Peyer's patch (tissue), 4 donors: ENCODE results near the gene DVL3. TPM values are rescaled to one million over a fixed set of nuclear protein-coding genes. Genes with fewer than 3 reads are reported as not detected.
"Not testable (repeated sequence)": the region's sequence is repeated elsewhere in the genome, so short reads cannot be mapped to it uniquely, and the experiment has no call there.

ENCODE experiments used
- DNase-seq, 3 donors: peaks; one replicate each; pipeline ENCODE4 v3.0.0-alpha.2; 2017 to 2019
- H3K27ac ChIP-seq, 4 donors: fragments of 200-600 bp; sonication (generic); one replicate each; pipeline ENCODE4 v1.5.1; 2016 to 2019
- H3K27me3 ChIP-seq, 2 donors: fragments of 200-600 bp; sonication (generic); one replicate each; pipeline ENCODE4 v1.5.1; 2019
- H3K36me3 ChIP-seq, 3 donors: fragments of 200-600 bp; sonication (generic); one replicate each; pipeline ENCODE4 v1.5.1; 2016 to 2019
- H3K4me1 ChIP-seq, 4 donors: fragments of 200-600 bp; sonication (generic); one replicate each; pipeline ENCODE4 v1.5.1; 2016 to 2019
- H3K4me3 ChIP-seq, 4 donors: fragments of 200-600 bp; sonication (generic); 1 replicate in 3 of 4; 2 replicates in 1 of 4; pipeline ENCODE4 v1.5.1; 2016 to 2019; ENCODE audit warnings: mild to moderate bottlenecking in 1 of 4
- H3K9me3 ChIP-seq, 4 donors: fragments of 200-600 bp; sonication (generic); one replicate each; pipeline ENCODE4 v1.5.1; 2016 to 2019; ENCODE audit warnings: mild to moderate bottlenecking in 1 of 4
- CTCF ChIP-seq, 6 experiments: fragments of 450-650 bp in 4 of 6; fragments of 200-600 bp in 2 of 6; sonication (generic) in 1 of 6; IDR thresholded peaks; one replicate each; pipeline ENCODE4 v1.5.1; 2017 to 2019; ENCODE audit warnings: antibody characterized with exemption in 6 of 6, mild to moderate bottlenecking in 3 of 6, moderate library complexity in 1 of 6
- POLR2A ChIP-seq, 2 donors: fragments of 450-650 bp; IDR thresholded peaks; one replicate each; pipeline ENCODE4 v1.5.1; 2017; ENCODE audit warnings: antibody characterized with exemption in 2 of 2, mild to moderate bottlenecking in 2 of 2, moderate library complexity in 2 of 2
- total RNA-seq, 4 donors: library from RNA; depleted of rRNA; stranded (reverse); fragments of >200 nt; gene quantifications; one replicate each; pipeline ENCODE4 v1.1.0, GENCODE V29; 2016

Gene DVL3
- total RNA-seq, 4 donors from 2014 or later = 65.3 to 90.6 (median 76.7) TPM

- Histone ChIP-seq H3K36me3 (peaks cover 0 to 68% (median 0%) of the 10 kb centered on the region in 3 donors), H3K4me3 (no peak overlapping the region), H3K27me3 (no peaks in the 10 kb centered on the region), H3K27ac (no peak overlapping the region), H3K4me1 (peaks cover 0 to 17% (median 0%) of the 10 kb centered on the region in 4 donors), H3K9me3 (no peaks in the 10 kb centered on the region)
- no peak for TF ChIP-seq POLR2A (IDR thresholded peaks at IDR 0.05)
- TF ChIP-seq CTCF (IDR thresholded peaks at IDR 0.05) = no peak
- DNase-seq = peak in 1 of 3 donors; percentile 39
Observed at GRCh38 chr3:184144505-184144904, 10.7 kb upstream of the DVL3 start.

- Histone ChIP-seq H3K27me3 (no peaks in the 10 kb centered on the region), H3K4me3 (no peak overlapping the region), H3K4me1 (peaks cover 0 to 17% (median 0%) of the 10 kb centered on the region in 4 donors), H3K27ac (peak overlapping the region in 2 of 4 donors; percentile 9 to 22), H3K9me3 (no peaks in the 10 kb centered on the region), H3K36me3 (peaks cover 0 to 62% (median 0%) of the 10 kb centered on the region in 3 donors)
- TF ChIP-seq CTCF (IDR thresholded peaks at IDR 0.05) (peak; percentile 16 to 74 (median 60)), POLR2A (IDR thresholded peaks at IDR 0.05) (no peak)
- DNase-seq = peak; percentile 28 to 81 (median 61)
Observed at GRCh38 chr3:184145111-184145524, 10.1 kb upstream of the DVL3 start.

GRCh38 chr3:184145751-184146270 is 9.4 kb upstream of the DVL3 start:
- H3K4me1 ChIP-seq = peaks cover 0 to 17% (median 0%) of the 10 kb centered on the region in 4 donors
- no peaks in the 10 kb centered on the region for H3K9me3 ChIP-seq
- H3K27me3 ChIP-seq = no peaks in the 10 kb centered on the region
- H3K27ac ChIP-seq = peak overlapping the region in 2 of 4 donors; percentile 9 to 22
- DNase-seq = no peak
- no peak overlapping the region for H3K4me3 ChIP-seq
- TF ChIP-seq CTCF (IDR thresholded peaks at IDR 0.05) (no peak), POLR2A (IDR thresholded peaks at IDR 0.05) (no peak)
- peaks cover 0 to 55% (median 0%) of the 10 kb centered on the region in 3 donors for H3K36me3 ChIP-seq

- Histone ChIP-seq H3K27ac (no peak overlapping the region), H3K27me3 (no peaks in the 10 kb centered on the region), H3K4me3 (no peak overlapping the region), H3K4me1 (peaks cover 0 to 17% (median 0%) of the 10 kb centered on the region in 4 donors), H3K9me3 (no peaks in the 10 kb centered on the region), H3K36me3 (peaks cover 0 to 33% (median 0%) of the 10 kb centered on the region in 3 donors)
- TF ChIP-seq CTCF (IDR thresholded peaks at IDR 0.05) = no peak
- no peak for TF ChIP-seq POLR2A (IDR thresholded peaks at IDR 0.05)
- DNase-seq = no peak
Observed at GRCh38 chr3:184148076-184148475, 7.1 kb upstream of the DVL3 start.

- Histone ChIP-seq H3K36me3 (peaks cover 0 to 22% (median 0%) of the 10 kb centered on the region in 3 donors), H3K4me3 (no peak overlapping the region), H3K27ac (no peak overlapping the region), H3K9me3 (no peaks in the 10 kb centered on the region), H3K27me3 (no peaks in the 10 kb centered on the region), H3K4me1 (peaks cover 0 to 17% (median 0%) of the 10 kb centered on the region in 4 donors)
- no peak for TF ChIP-seq CTCF (IDR thresholded peaks at IDR 0.05)
- no peak for TF ChIP-seq POLR2A (IDR thresholded peaks at IDR 0.05)
- peak in 1 of 3 donors; percentile 4 for DNase-seq
Observed at GRCh38 chr3:184149123-184149522, 6.1 kb upstream of the DVL3 start.

- DNase-seq, H3K9me3 ChIP-seq, H3K27ac ChIP-seq, H3K4me3 ChIP-seq, H3K27me3 ChIP-seq: not testable (repeated sequence)
- Histone ChIP-seq H3K36me3 (peaks cover 0 to 16% (median 0%) of the 10 kb centered on the region in 3 donors), H3K4me1 (peaks cover 0 to 19% (median 0%) of the 10 kb centered on the region in 4 donors)
Observed at GRCh38 chr3:184149770-184150169, 5.4 kb upstream of the DVL3 start.
